GM23338 (cell line): ENCODE results near the gene GPN3. TPM values are rescaled to one million over a fixed set of nuclear protein-coding genes. Genes with fewer than 3 reads are reported as not detected.

ENCODE experiments used
- ATAC-seq: fragments of 200-7000 bp; cut with Tn5 transposase; 3 replicates; pipeline ENCODE4 v1.9.1; 2020
- DNase-seq: peaks from one replicate; pipeline ENCODE4 v3.0.0-alpha.2; 2015; ENCODE audit warnings: low spot score
- H2AFZ ChIP-seq: fragments of 200-600 bp; sonication (generic); 2 replicates; pipeline ENCODE4 v1.8.0; 2016; ENCODE audit warnings: antibody characterized with exemption, mild to moderate bottlenecking, moderate library complexity
- H3F3A ChIP-seq: fragments of 200-600 bp; sonication (generic); replicated peaks from 2 replicates; pipeline ENCODE4 v1.8.0; 2017; ENCODE audit warnings: antibody characterized with exemption, mixed run types, low read depth
- H3K27ac ChIP-seq: fragments of 200-600 bp; sonication (generic); 2 replicates; pipeline ENCODE4 v1.6.1; 2016; ENCODE audit warnings: low read depth
- H3K27me3 ChIP-seq: fragments of 200-600 bp; sonication (generic); 2 replicates; pipeline ENCODE4 v1.8.0; 2016; ENCODE audit warnings: mild to moderate bottlenecking, mixed run types, moderate library complexity; ENCODE audit not compliant: insufficient read depth
- H3K36me3 ChIP-seq: fragments of 200-600 bp; sonication (generic); 2 replicates; pipeline ENCODE4 v1.8.0; 2016; ENCODE audit warnings: mild to moderate bottlenecking; ENCODE audit not compliant: insufficient read depth
- H3K4me1 ChIP-seq: fragments of 200-600 bp; sonication (generic); 2 replicates; pipeline ENCODE4 v1.8.0; 2016; ENCODE audit warnings: mild to moderate bottlenecking, moderate library complexity; ENCODE audit not compliant: insufficient read depth
- H3K4me2 ChIP-seq: fragments of 200-600 bp; sonication (generic); 2 replicates; pipeline ENCODE4 v1.7.1; 2017; ENCODE audit warnings: mixed run types
- H3K4me3 ChIP-seq: fragments of 200-600 bp; sonication (generic); 2 replicates; pipeline ENCODE4 v1.6.1; 2016; ENCODE audit warnings: mixed run types
- H3K79me2 ChIP-seq: fragments of 200-600 bp; sonication (generic); replicated peaks from 2 replicates; pipeline ENCODE4 v1.8.0; 2017; ENCODE audit warnings: mild to moderate bottlenecking; ENCODE audit not compliant: insufficient read depth
- H3K9me2 ChIP-seq: fragments of 200-600 bp; sonication (generic); 2 replicates; pipeline ENCODE4 v1.8.0; 2017; ENCODE audit not compliant: insufficient read depth
- H4K20me1 ChIP-seq: fragments of 200-600 bp; sonication (generic); replicated peaks from 2 replicates; pipeline ENCODE4 v1.8.0; 2017; ENCODE audit warnings: mild to moderate bottlenecking; ENCODE audit not compliant: insufficient read depth
- H3K27ac Mint-ChIP-seq: 2 replicates; pipeline ENCODE4 v1.8.0; 2020; ENCODE audit warnings: inconsistent platforms, mild to moderate bottlenecking, moderate library complexity, mixed read lengths
- H3K27me3 Mint-ChIP-seq: 3 replicates; pipeline ENCODE4 v1.8.0; 2022; ENCODE audit warnings: low read depth, mild to moderate bottlenecking, moderate library complexity, mixed read lengths, inconsistent platforms; ENCODE audit not compliant: insufficient read depth, poor library complexity
- H3K36me3 Mint-ChIP-seq: 3 replicates; pipeline ENCODE4 v1.8.0; 2021; ENCODE audit warnings: low read depth, mild to moderate bottlenecking, inconsistent platforms, moderate library complexity, mixed read lengths
- H3K4me1 Mint-ChIP-seq: 3 replicates; pipeline ENCODE4 v1.8.0; 2020; ENCODE audit warnings: mild to moderate bottlenecking, inconsistent platforms, mixed read lengths
- H3K4me3 Mint-ChIP-seq: 3 replicates; pipeline ENCODE4 v1.8.0; 2021; ENCODE audit warnings: moderate library complexity, mild to moderate bottlenecking, inconsistent platforms, mixed read lengths
- H3K9me3 Mint-ChIP-seq: 3 replicates; pipeline ENCODE4 v1.8.0; 2020; ENCODE audit warnings: moderate library complexity, mild to moderate bottlenecking, inconsistent platforms, mixed read lengths
- CREB1 ChIP-seq: fragments of 250-450 bp; sonication (Bioruptor Pico); IDR thresholded peaks from 2 replicates; pipeline ENCODE4 v1.5.0; 2020; ENCODE audit warnings: low read depth, mild to moderate bottlenecking, moderate library complexity
- CTCF ChIP-seq, 2 experiments: fragments of 200-600 bp in 1 of 2; sonication (generic) in 1 of 2; conservative IDR thresholded peaks; 2 replicates each; pipeline versions ENCODE4 v1.5.1 to v1.6.1; 2016 to 2017; ENCODE audit warnings: antibody characterized with exemption in 2 of 2, low read depth in 2 of 2, mild to moderate bottlenecking in 2 of 2, moderate library complexity in 1 of 2
- ETS1 ChIP-seq: IDR thresholded peaks from 2 replicates; pipeline ENCODE4 v1.6.1; 2016; ENCODE audit warnings: antibody characterized with exemption
- EZH2 ChIP-seq: fragments of 200-600 bp; sonication (generic); IDR thresholded peaks from one replicate; pipeline ENCODE4 v1.8.0; 2017; ENCODE audit warnings: antibody characterized with exemption, mild to moderate bottlenecking, low read depth; ENCODE audit not compliant: unreplicated experiment
- EZH2phosphoT487 ChIP-seq: fragments of 200-600 bp; sonication (generic); IDR thresholded peaks from one replicate; pipeline ENCODE4 v1.8.1; 2018; ENCODE audit warnings: antibody characterized with exemption; ENCODE audit not compliant: unreplicated experiment
- JUNB ChIP-seq: IDR thresholded peaks from one replicate; pipeline ENCODE4 v1.6.1; 2016; ENCODE audit warnings: antibody characterized with exemption; ENCODE audit not compliant: unreplicated experiment
- NANOG ChIP-seq: IDR thresholded peaks from 2 replicates; pipeline ENCODE4 v1.6.1; 2016; ENCODE audit warnings: antibody characterized with exemption, borderline replicate concordance
- POLR2AphosphoS5 ChIP-seq: IDR thresholded peaks from 2 replicates; pipeline ENCODE4 v1.6.1; 2016; ENCODE audit warnings: antibody characterized with exemption, low read depth
- REST ChIP-seq: IDR thresholded peaks from one replicate; pipeline ENCODE4 v1.6.1; 2018; ENCODE audit warnings: antibody characterized with exemption; ENCODE audit not compliant: unreplicated experiment
- STAT1 ChIP-seq: IDR thresholded peaks from one replicate; pipeline ENCODE4 v1.6.1; 2016; ENCODE audit warnings: antibody characterized with exemption; ENCODE audit not compliant: unreplicated experiment
- ZNF114 ChIP-seq: fragments of 250-450 bp; sonication (Bioruptor Pico); IDR thresholded peaks from 2 replicates; pipeline ENCODE4 v1.5.0; 2020; ENCODE audit warnings: mild to moderate bottlenecking, moderate library complexity
- ZNF331 ChIP-seq: fragments of 250-450 bp; sonication (Bioruptor Pico); IDR thresholded peaks from 2 replicates; pipeline ENCODE4 v1.5.0; 2020; ENCODE audit warnings: low read depth, mild to moderate bottlenecking, moderate library complexity
- ZNF462 ChIP-seq: fragments of 250-450 bp; sonication (Bioruptor Pico); IDR thresholded peaks from 2 replicates; pipeline ENCODE4 v1.5.0; 2020; ENCODE audit warnings: mild to moderate bottlenecking, moderate library complexity
- polyA plus RNA-seq: library from polyadenylated mRNA; unstranded; fragments of >200 nt; fragmentation: Nextera tagmentation; extraction: Ambion mirVana; gene quantifications from 2 replicates; pipeline ENCODE4 v1.2.1, GENCODE V29; 2016
- total RNA-seq: library from RNA; depleted of rRNA; stranded (reverse); fragments of >200 nt; shearing (Covaris generic); gene quantifications from 2 replicates; pipeline ENCODE4 v1.2.3, GENCODE V29; 2014

Gene GPN3
- total and polyA plus RNA-seq, 2 experiments from 2014 or later: 45.0 to 108 TPM

GRCh38 chr12:110424237-110424636 is 43.8 kb downstream of the GPN3 start:
- Histone ChIP-seq H3K79me2 (no peaks in the 10 kb centered on the region), H2AFZ (peak overlapping the region; percentile 49), H3K9me2 (no peaks in the 10 kb centered on the region), H3K36me3 (no peaks in the 10 kb centered on the region), H3K4me2 (no peak overlapping the region), H3K27me3 (no peaks in the 10 kb centered on the region), H3K4me3 (no peak overlapping the region), H4K20me1 (no peaks in the 10 kb centered on the region), H3F3A (peaks cover 6% of the 10 kb centered on the region; the same call in 1 of the 2 replicates), H3K27ac (peak overlapping the region; percentile 72), H3K4me1 (peaks cover 4% of the 10 kb centered on the region; the same call in 1 of the 2 replicates)
- no peaks in the 10 kb centered on the region for H3K9me3 Mint-ChIP-seq
- H3K27me3 Mint-ChIP-seq: no peaks in the 10 kb centered on the region
- no peak overlapping the region for H3K27ac Mint-ChIP-seq
- no peaks in the 10 kb centered on the region for H3K36me3 Mint-ChIP-seq
- ATAC-seq (peak; percentile 81), DNase-seq (peak; percentile 70)
- TF ChIP-seq STAT1 (no peak), CTCF (conservative IDR thresholded peaks at IDR 0.05; ENCODE audit: low read depth in 2 of 2) (no peak), EZH2phosphoT487 (no peak), CREB1 (CRISPR knock-in tag) (no peak), EZH2 (no peak), NANOG (no peak), ETS1 (no peak), ZNF462 (CRISPR knock-in tag) (no peak), REST (no peak), JUNB (no peak), ZNF114 (no peak), ZNF331 (CRISPR knock-in tag) (no peak), POLR2AphosphoS5 (no peak)
- H3K4me3 Mint-ChIP-seq: no peak overlapping the region
- H3K4me1 Mint-ChIP-seq: peaks cover 8% of the 10 kb centered on the region; the same call in 2 of the 3 replicates
